Calu3 (cell line): ENCODE measurements around the gene FAM180A. TPM values are rescaled to one million over a fixed set of nuclear protein-coding genes. Genes with fewer than 3 reads are reported as not detected.

ENCODE experiments used
- Bru-seq: library from RNA; stranded (reverse); fragments of 400-500 nt; gene quantifications from one replicate; lab custom pipeline; 2021; lab: Mats Ljungman, UMichigan
- BruChase-seq, 2 experiments: library from RNA; stranded (reverse); fragments of 400-500 nt; gene quantifications; one replicate each; lab custom pipeline; 2021; lab: Mats Ljungman, UMichigan
- BruUV-seq: library from RNA; stranded (reverse); fragments of 400-500 nt; replicated peaks from 2 replicates; lab custom pipeline; 2021; lab: Mats Ljungman, UMichigan
- CTCF ChIA-PET: fragments of 300-600 bp; sonication (Branson Sonifier 250); formaldehyde crosslinking; loops from one replicate; lab custom pipeline; 2022; ENCODE audit warnings: antibody characterized with exemption; lab: Charles Lee
- DNase-seq: peaks from one replicate; pipeline ENCODE4 v3.0.0; 2022
- H3K27ac Mint-ChIP-seq: one replicate; pipeline ENCODE4 v1.8.0; 2022; ENCODE audit warnings: mixed read lengths; ENCODE audit not compliant: unreplicated experiment
- H3K27me3 Mint-ChIP-seq: one replicate; pipeline ENCODE4 v1.8.0; 2022; ENCODE audit warnings: mixed read lengths; ENCODE audit not compliant: unreplicated experiment
- H3K36me3 Mint-ChIP-seq: one replicate; pipeline ENCODE4 v1.8.0; 2022; ENCODE audit warnings: mild to moderate bottlenecking, moderate library complexity, mixed read lengths; ENCODE audit not compliant: insufficient read depth, unreplicated experiment
- H3K4me1 Mint-ChIP-seq: one replicate; pipeline ENCODE4 v1.8.0; 2022; ENCODE audit warnings: mild to moderate bottlenecking, low read depth, mixed read lengths; ENCODE audit not compliant: unreplicated experiment
- H3K4me3 Mint-ChIP-seq: one replicate; pipeline ENCODE4 v1.8.0; 2022; ENCODE audit warnings: mild to moderate bottlenecking, low read depth, moderate library complexity, mixed read lengths; ENCODE audit not compliant: unreplicated experiment
- H3K9me3 Mint-ChIP-seq: one replicate; pipeline ENCODE4 v1.8.0; 2022; ENCODE audit warnings: low read depth, mixed read lengths; ENCODE audit not compliant: unreplicated experiment
- CTCF ChIP-seq: fragments of 200-600 bp; IDR thresholded peaks from one replicate; pipeline ENCODE4 v1.8.0; 2022; ENCODE audit warnings: antibody characterized with exemption; ENCODE audit not compliant: unreplicated experiment
- intact Hi-C: fragments of 100-400 bp; cut with micrococcal nuclease; formaldehyde crosslinking; loops from one replicate; pipeline ENCODE4 v1.10.0; 2022; ENCODE audit not compliant: unreplicated experiment
- long read RNA-seq: library from polyadenylated mRNA; stranded (forward); transcript quantifications from one replicate; pipeline ENCODE4 v2.0.0, GENCODE V29; 2022
- total RNA-seq: library from RNA; stranded (reverse); gene quantifications from 2 replicates; pipeline ENCODE4 v1.2.3, GENCODE V29; 2022

FAM180A gene
- not detected in 2 replicates for total RNA-seq
- Bru-seq, nascent RNA = not detected
- not detected for BruChase-seq, experiment 1, labeled RNA remaining after a 6-hour chase
- not detected for BruChase-seq, experiment 2, labeled RNA remaining after a 2-hour chase
- long read RNA-seq = 0 reads

- CTCF ChIA-PET = no interaction called here
- H3K4me1 Mint-ChIP-seq = no peaks in the 10 kb centered on the region
- no peak within 1 kb of the TSS for H3K27ac Mint-ChIP-seq
- BruUV-seq = no TSS peak
- no peak for TF ChIP-seq CTCF
- no peak for DNase-seq
- intact Hi-C loops = no loop called here
- no peak within 1 kb of the TSS for H3K4me3 Mint-ChIP-seq
- H3K27me3 Mint-ChIP-seq = peaks cover 55% of the 10 kb centered on the region
- no peaks in the 10 kb centered on the region for H3K36me3 Mint-ChIP-seq
- no peaks in the 10 kb centered on the region for H3K9me3 Mint-ChIP-seq
These were observed at the start of gene FAM180A for GRCh38 chr7:135748770-135749169. FAM180A (minus strand) TSS chr7:135748813; CDS start chr7:135748580, 233 bp downstream.

- no peaks in the 10 kb centered on the region for H3K36me3 Mint-ChIP-seq
- H3K9me3 Mint-ChIP-seq = no peaks in the 10 kb centered on the region
- intact Hi-C loops = no loop called here
- H3K4me3 Mint-ChIP-seq = no peak overlapping the region
- peaks cover 17% of the 10 kb centered on the region for H3K4me1 Mint-ChIP-seq
- peaks cover 76% of the 10 kb centered on the region for H3K27me3 Mint-ChIP-seq
- no TSS peak for BruUV-seq
- DNase-seq = no peak
- no peak overlapping the region for H3K27ac Mint-ChIP-seq
- no peak for TF ChIP-seq CTCF
- CTCF ChIA-PET = interaction anchor here (1.3 kb wide), 1 partner anchor 8 kb away, joined by 3 read pairs; no protein-coding TSS in a partner anchor
These were observed 49.5 kb upstream of the FAM180A start for GRCh38 chr7:135798095-135798494.

GRCh38 chr7:135795846-135796570, 47.4 kb upstream of the FAM180A start:
- Mint-ChIP-seq H3K27me3 (peaks cover 81% of the 10 kb centered on the region), H3K27ac (no peak overlapping the region), H3K36me3 (no peaks in the 10 kb centered on the region), H3K4me1 (peaks cover 7% of the 10 kb centered on the region), H3K9me3 (no peaks in the 10 kb centered on the region), H3K4me3 (no peak overlapping the region)
- no peak for DNase-seq
- BruUV-seq = no TSS peak
- intact Hi-C loops = no loop called here
- CTCF ChIA-PET = no interaction called here
- TF ChIP-seq CTCF = no peak

GRCh38 chr7:135793841-135794240, 45.2 kb upstream of the FAM180A start:
- DNase-seq = no peak
- Mint-ChIP-seq H3K4me1 (no peaks in the 10 kb centered on the region), H3K36me3 (no peaks in the 10 kb centered on the region), H3K27ac (no peak overlapping the region), H3K9me3 (no peaks in the 10 kb centered on the region), H3K27me3 (peaks cover 72% of the 10 kb centered on the region), H3K4me3 (no peak overlapping the region)
- intact Hi-C loops = no loop called here
- CTCF ChIA-PET = no interaction called here
- no peak for TF ChIP-seq CTCF
- no TSS peak for BruUV-seq
